Uterine smooth muscle cell (primary cell): ENCODE measurements around the gene PPM1K. TPM values are rescaled to one million over a fixed set of nuclear protein-coding genes. Genes with fewer than 3 reads are reported as not detected.

Source experiments
- total RNA-seq: library from RNA; depleted of rRNA; stranded (reverse); fragments of >200 nt; gene quantifications from 2 replicates; pipeline ENCODE4 v1.2.3, GENCODE V29; 2014

PPM1K gene
- total RNA-seq = 32.5 and 52.1 TPM in 2 replicates

GRCh38 chr4:88284439-88285234, at the start of gene PPM1K:
PPM1K (minus strand) TSS chr4:88284561; CDS start chr4:88278583, 5,978 bp downstream.

Other genes starting within 250 kb of the PPM1K start
- 2.3 and 3.0 TPM in 2 replicates for gene ABCG2, start 125.9 kb downstream of the PPM1K start, total RNA-seq
- gene HERC6, start 94.3 kb upstream of the PPM1K start, total RNA-seq = 12.4 and 12.8 TPM in 2 replicates
- 1.4 and 2.7 TPM in 2 replicates for gene HERC5, start 172.6 kb upstream of the PPM1K start, total RNA-seq
- gene PYURF, start 239.2 kb upstream of the PPM1K start, total RNA-seq = 71.2 and 81.9 TPM in 2 replicates